ENCODE data around the gene AMDHD1.
A peak's percentile ranks its signal among the peaks of the same experiment; 100 is the strongest.

AMDHD1 gene

GRCh38 chr12:95943330-95943842 is at the start of gene AMDHD1:
Gene AMDHD1, plus strand, starts transcription at chr12:95943331. Its CDS starts 68 bp downstream, at chr12:95943399.
- peak; percentile 27 for DNase-seq (ENCODE audit: low read depth)

GRCh38 chr12:95896846-95897245 is 46.3 kb upstream of the AMDHD1 start:
- DNase-seq (ENCODE audit: low read depth) = no peak

GRCh38 chr12:95898081-95898480 is 45.0 kb upstream of the AMDHD1 start:
- DNase-seq (ENCODE audit: low read depth) = no peak

- no peak for DNase-seq (ENCODE audit: low read depth)
Observed at GRCh38 chr12:95908573-95908972, 34.6 kb upstream of the AMDHD1 start.

GRCh38 chr12:95909871-95910270 is 33.3 kb upstream of the AMDHD1 start:
- no peak for DNase-seq (ENCODE audit: low read depth)

- no peak for DNase-seq (ENCODE audit: low read depth)
Observed at GRCh38 chr12:95918194-95918993, 24.7 kb upstream of the AMDHD1 start.

- DNase-seq (ENCODE audit: low read depth) = no peak
Observed at GRCh38 chr12:95919110-95919509, 24.0 kb upstream of the AMDHD1 start.

GRCh38 chr12:95922231-95922630 is 20.9 kb upstream of the AMDHD1 start:
- no peak for DNase-seq (ENCODE audit: low read depth)

- DNase-seq (ENCODE audit: low read depth) = no peak
Observed at GRCh38 chr12:95940514-95940913, 2.6 kb upstream of the AMDHD1 start.

GRCh38 chr12:95942101-95942523 is 1.0 kb upstream of the AMDHD1 start:
- DNase-seq (ENCODE audit: low read depth) = no peak

GRCh38 chr12:95942524-95943329 is 404 bp upstream of the AMDHD1 start, which contains the start of gene CCDC38:
Gene CCDC38, minus strand, starts transcription at chr12:95942614. Its CDS starts 6,105 bp downstream, at chr12:95936509.
- DNase-seq (ENCODE audit: low read depth) = peak; percentile 57

GRCh38 chr12:95944108-95944704 is 1.1 kb downstream of the AMDHD1 start:
- no peak for DNase-seq (ENCODE audit: low read depth)

- no peak for DNase-seq (ENCODE audit: low read depth)
Observed at GRCh38 chr12:95949477-95950206, 6.5 kb downstream of the AMDHD1 start.

- DNase-seq (ENCODE audit: low read depth) = no peak
Observed at GRCh38 chr12:95951515-95951914, 8.4 kb downstream of the AMDHD1 start.

- no peak for DNase-seq (ENCODE audit: low read depth)
Observed at GRCh38 chr12:95953000-95953399, 9.9 kb downstream of the AMDHD1 start.

GRCh38 chr12:95955549-95956159 is 12.5 kb downstream of the AMDHD1 start:
- no peak for DNase-seq (ENCODE audit: low read depth)

- no peak for DNase-seq (ENCODE audit: low read depth)
Observed at GRCh38 chr12:95956557-95957145, 13.5 kb downstream of the AMDHD1 start.

GRCh38 chr12:95959107-95959506 is 16.0 kb downstream of the AMDHD1 start:
- DNase-seq (ENCODE audit: low read depth) = no peak

GRCh38 chr12:95960241-95960640 is 17.1 kb downstream of the AMDHD1 start:
- no peak for DNase-seq (ENCODE audit: low read depth)

- DNase-seq (ENCODE audit: low read depth) = no peak
Observed at GRCh38 chr12:95962222-95962621, 19.1 kb downstream of the AMDHD1 start.

- DNase-seq (ENCODE audit: low read depth) = no peak
Observed at GRCh38 chr12:95963096-95963495, 20.0 kb downstream of the AMDHD1 start.
